Caco-2 (cell line): ENCODE measurements around the gene SIX5. TPM values are rescaled to one million over a fixed set of nuclear protein-coding genes. Genes with fewer than 3 reads are reported as not detected.
"Not testable (repeated sequence)": the region's sequence is repeated elsewhere in the genome, so short reads cannot be mapped to it uniquely, and the experiment has no call there.

Experiments
- BruUV-seq: library from RNA; stranded (reverse); fragments of 400-500 nt; replicated peaks from 2 replicates; lab custom pipeline; 2021; lab: Mats Ljungman, UMichigan
- CTCF ChIA-PET: fragments of 300-600 bp; sonication (Branson Sonifier 250); formaldehyde crosslinking; loops from one replicate; lab custom pipeline; 2022; ENCODE audit warnings: antibody characterized with exemption; lab: Charles Lee
- POLR2A ChIA-PET: fragments of 300-600 bp; sonication (Branson Sonifier 250); formaldehyde crosslinking; loops from one replicate; lab custom pipeline; 2022; ENCODE audit warnings: antibody characterized with exemption; lab: Charles Lee
- DNase-seq, 2 experiments: peaks; one replicate each; pipeline versions ENCODE4 v3.0.0 to v3.0.0-alpha.2; 2020 to 2022
- H3K27me3 ChIP-seq: replicated peaks from 2 replicates; pipeline ENCODE4 v1.6.0; 2011; ENCODE audit warnings: low read length; ENCODE audit not compliant: control insufficient read depth, insufficient read depth
- H3K36me3 ChIP-seq: 2 replicates; pipeline ENCODE4 v1.5.1; 2011; ENCODE audit warnings: low read length; ENCODE audit not compliant: control insufficient read depth, insufficient read depth
- H3K4me1 ChIP-seq: fragments of 250-450 bp; sonication (Bioruptor Pico); 2 replicates; pipeline ENCODE4 v1.5.1; 2020; ENCODE audit warnings: mild to moderate bottlenecking
- H3K4me3 ChIP-seq: 2 replicates; pipeline ENCODE4 v1.5.1; 2011; ENCODE audit warnings: low read depth, mild to moderate bottlenecking, control low read depth, low read length
- H3K9me3 ChIP-seq: fragments of 250-450 bp; sonication (Bioruptor Pico); 2 replicates; pipeline ENCODE4 v1.5.1; 2020; ENCODE audit warnings: mild to moderate bottlenecking, moderate library complexity
- H3K27ac Mint-ChIP-seq: one replicate; pipeline ENCODE4 v1.8.0; 2022; ENCODE audit warnings: mixed read lengths; ENCODE audit not compliant: unreplicated experiment
- H3K27me3 Mint-ChIP-seq: one replicate; pipeline ENCODE4 v1.8.0; 2022; ENCODE audit warnings: mixed read lengths; ENCODE audit not compliant: insufficient read depth, unreplicated experiment
- H3K36me3 Mint-ChIP-seq: one replicate; pipeline ENCODE4 v1.8.0; 2022; ENCODE audit warnings: mild to moderate bottlenecking, mixed read lengths; ENCODE audit not compliant: insufficient read depth, unreplicated experiment
- H3K4me1 Mint-ChIP-seq: one replicate; pipeline ENCODE4 v1.8.0; 2022; ENCODE audit warnings: low read depth, mixed read lengths; ENCODE audit not compliant: unreplicated experiment
- H3K4me3 Mint-ChIP-seq: one replicate; pipeline ENCODE4 v1.8.0; 2022; ENCODE audit warnings: mild to moderate bottlenecking, moderate library complexity, mixed read lengths; ENCODE audit not compliant: unreplicated experiment
- H3K9me3 Mint-ChIP-seq: one replicate; pipeline ENCODE4 v1.8.0; 2022; ENCODE audit warnings: mixed read lengths; ENCODE audit not compliant: unreplicated experiment
- intact Hi-C: fragments of 100-400 bp; cut with micrococcal nuclease; formaldehyde crosslinking; loops from one replicate; pipeline ENCODE4 v1.10.0; 2022; ENCODE audit not compliant: unreplicated experiment
- total RNA-seq: library from RNA; stranded (reverse); gene quantifications from 2 replicates; pipeline ENCODE4 v1.2.3, GENCODE V29; 2022
- TF ChIP-seq, protein P1 (sequence below), 2 experiments: fragments of 200-600 bp in 1 of 2; IDR thresholded peaks; 1 replicate in 1 of 2; 2 replicates in 1 of 2; pipeline versions ENCODE4 v1.5.1 to v1.8.0; 2011 to 2022; ENCODE audit warnings: antibody characterized with exemption in 1 of 2, control low read depth in 1 of 2, inconsistent platforms in 1 of 2, low read depth in 1 of 2, low read length in 1 of 2, mild to moderate bottlenecking in 1 of 2, moderate library complexity in 1 of 2; ENCODE audit not compliant: insufficient read depth in 1 of 2, severe bottlenecking in 1 of 2, unreplicated experiment in 1 of 2

Gene SIX5
- total RNA-seq, 1 experiment from 2014 or later: 28.6 TPM

DNA sequence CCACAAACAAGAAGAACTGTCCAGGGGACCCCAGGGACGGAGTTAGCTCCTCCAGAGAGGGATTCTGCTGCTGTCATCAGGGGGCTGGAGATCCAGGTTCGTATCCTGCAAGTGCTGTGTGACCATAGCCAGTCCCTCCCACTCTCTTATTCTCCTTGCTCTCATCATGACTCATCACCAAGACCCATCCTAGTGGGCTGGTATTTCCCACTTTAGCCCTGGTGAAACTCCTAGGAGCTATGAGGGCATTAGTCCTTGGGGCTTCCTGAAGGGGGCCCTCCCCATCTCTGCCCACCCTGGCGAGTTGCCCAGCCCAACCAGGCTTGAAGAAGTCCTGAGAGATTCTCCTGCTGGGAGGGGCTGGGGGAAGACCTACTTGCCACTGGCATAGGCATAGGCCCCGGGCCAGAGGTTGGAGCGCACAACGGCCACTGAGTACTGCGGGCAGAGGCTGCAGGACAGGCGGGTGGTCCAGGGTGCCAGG is 31.1 kb upstream of the SIX5 start:
- no peak for DNase-seq
- H3K27me3 Mint-ChIP-seq: no peaks in the 10 kb centered on the region
- POLR2A ChIA-PET: no interaction called here
- Histone ChIP-seq H3K36me3 (no peaks in the 10 kb centered on the region), H3K4me3 (no peak overlapping the region), H3K9me3 (no peaks in the 10 kb centered on the region), H3K4me1 (no peaks in the 10 kb centered on the region), H3K27me3 (no peaks in the 10 kb centered on the region)
- H3K27ac Mint-ChIP-seq: no peak overlapping the region
- no peak overlapping the region for H3K4me3 Mint-ChIP-seq
- peaks cover 6% of the 10 kb centered on the region for H3K4me1 Mint-ChIP-seq
- no TSS peak for BruUV-seq
- no peaks in the 10 kb centered on the region for H3K9me3 Mint-ChIP-seq
- H3K36me3 Mint-ChIP-seq: no peaks in the 10 kb centered on the region
- TF ChIP-seq, protein P1, sequence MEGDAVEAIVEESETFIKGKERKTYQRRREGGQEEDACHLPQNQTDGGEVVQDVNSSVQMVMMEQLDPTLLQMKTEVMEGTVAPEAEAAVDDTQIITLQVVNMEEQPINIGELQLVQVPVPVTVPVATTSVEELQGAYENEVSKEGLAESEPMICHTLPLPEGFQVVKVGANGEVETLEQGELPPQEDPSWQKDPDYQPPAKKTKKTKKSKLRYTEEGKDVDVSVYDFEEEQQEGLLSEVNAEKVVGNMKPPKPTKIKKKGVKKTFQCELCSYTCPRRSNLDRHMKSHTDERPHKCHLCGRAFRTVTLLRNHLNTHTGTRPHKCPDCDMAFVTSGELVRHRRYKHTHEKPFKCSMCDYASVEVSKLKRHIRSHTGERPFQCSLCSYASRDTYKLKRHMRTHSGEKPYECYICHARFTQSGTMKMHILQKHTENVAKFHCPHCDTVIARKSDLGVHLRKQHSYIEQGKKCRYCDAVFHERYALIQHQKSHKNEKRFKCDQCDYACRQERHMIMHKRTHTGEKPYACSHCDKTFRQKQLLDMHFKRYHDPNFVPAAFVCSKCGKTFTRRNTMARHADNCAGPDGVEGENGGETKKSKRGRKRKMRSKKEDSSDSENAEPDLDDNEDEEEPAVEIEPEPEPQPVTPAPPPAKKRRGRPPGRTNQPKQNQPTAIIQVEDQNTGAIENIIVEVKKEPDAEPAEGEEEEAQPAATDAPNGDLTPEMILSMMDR (IDR thresholded peaks at IDR 0.05; ENCODE audit: insufficient read depth in 1 of 2, low read depth in 1 of 2, low read length in 1 of 2, severe bottlenecking in 1 of 2, unreplicated experiment in 1 of 2): no peak
- CTCF ChIA-PET: interaction anchor here (1.5 to 3.8 kb wide), 4 partner anchors 13 to 30 kb away, joined by 7 to 82 read pairs (median 12); partner anchors contain the start of gene SIX5
- intact Hi-C loops: no loop called here

DNA sequence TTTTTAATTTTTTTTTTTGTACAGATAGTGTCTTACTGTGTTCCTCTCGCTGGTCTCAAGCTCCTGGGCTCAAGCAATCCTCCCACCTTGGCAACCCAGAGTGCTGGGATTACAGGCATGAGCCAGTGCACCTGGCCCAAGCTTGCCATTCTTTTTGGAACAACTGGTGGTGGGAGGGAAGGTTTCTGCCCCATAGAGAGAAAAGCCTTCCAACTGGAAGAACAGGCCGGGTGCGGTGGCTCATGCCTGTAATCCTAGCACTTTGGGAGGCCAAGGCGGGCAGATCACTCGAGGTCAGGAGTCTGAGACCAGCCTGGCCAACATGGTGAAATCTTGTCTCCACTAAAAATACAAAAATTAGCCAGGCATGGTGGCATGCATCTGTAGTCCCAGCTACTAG is 30.5 kb upstream of the SIX5 start:
- H3K27ac Mint-ChIP-seq, BruUV-seq: not testable (repeated sequence)

DNA sequence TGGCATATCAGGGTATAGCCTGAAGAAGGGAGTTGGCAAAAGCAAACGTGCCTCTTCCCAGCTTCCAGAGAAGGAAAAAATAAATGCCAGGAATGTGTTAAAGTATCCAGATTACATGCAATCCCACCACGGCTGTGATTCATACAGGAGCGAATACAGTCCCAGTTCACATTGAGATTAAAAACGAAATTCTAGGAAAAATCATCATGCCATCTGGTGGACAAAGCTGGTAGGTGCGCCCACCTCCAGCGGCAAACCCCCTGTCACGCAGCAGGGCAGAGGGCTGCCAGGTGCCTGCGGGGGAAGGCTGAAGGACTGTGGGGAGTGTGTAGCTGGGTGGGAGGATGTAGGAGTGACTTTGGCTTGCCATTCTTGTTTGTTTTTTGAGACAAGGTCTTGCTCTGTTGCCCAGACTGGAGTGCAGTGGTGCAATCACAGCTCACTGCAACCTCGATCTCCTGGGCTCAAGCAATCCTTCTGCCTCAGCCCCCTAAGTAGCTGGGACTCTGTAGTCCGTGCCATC is 30.0 kb upstream of the SIX5 start:
- TF ChIP-seq, protein P1 (IDR thresholded peaks at IDR 0.05; ENCODE audit: insufficient read depth in 1 of 2, low read depth in 1 of 2, low read length in 1 of 2, severe bottlenecking in 1 of 2, unreplicated experiment in 1 of 2): peak; percentile 76 to 85
- H3K27ac Mint-ChIP-seq: no peak overlapping the region
- no peak overlapping the region for H3K4me3 ChIP-seq
- no TSS peak for BruUV-seq
- no peaks in the 10 kb centered on the region for H3K36me3 Mint-ChIP-seq
- no peaks in the 10 kb centered on the region for H3K4me1 ChIP-seq
- H3K36me3 ChIP-seq: no peaks in the 10 kb centered on the region
- H3K27me3 ChIP-seq: no peaks in the 10 kb centered on the region
- no peaks in the 10 kb centered on the region for H3K9me3 Mint-ChIP-seq
- no peaks in the 10 kb centered on the region for H3K9me3 ChIP-seq
- DNase-seq: peak in 1 of 2 experiments; percentile 79
- H3K4me3 Mint-ChIP-seq: peak overlapping the region; percentile 4
- H3K27me3 Mint-ChIP-seq: no peaks in the 10 kb centered on the region
- CTCF ChIA-PET: interaction anchor here (0.6 to 3.8 kb wide), 13 partner anchors 12 to 68 kb away, joined by 3 to 82 read pairs (median 7); partner anchors contain the start of genes DMPK, FBXO46, FOXA3 and SIX5
- H3K4me1 Mint-ChIP-seq: peaks cover 6% of the 10 kb centered on the region
- POLR2A ChIA-PET: interaction anchor here (1.3 kb wide), 1 partner anchor 30 kb away, joined by 8 read pairs; the partner anchor contains the start of gene SIX5
- intact Hi-C loops: loop anchor here (1.0 kb wide), 1 partner anchor 29 kb away; no protein-coding TSS in a partner anchor

More for the DNA sequence above, 30.5 kb upstream of the SIX5 start:
- H3K4me3 ChIP-seq, H3K4me1 ChIP-seq, H3K9me3 Mint-ChIP-seq, H3K4me1 Mint-ChIP-seq, H3K36me3 Mint-ChIP-seq, H3K27me3 ChIP-seq, H3K27me3 Mint-ChIP-seq, DNase-seq, H3K4me3 Mint-ChIP-seq, H3K36me3 ChIP-seq, H3K9me3 ChIP-seq: not testable (repeated sequence)
- ChIA-PET POLR2A (interaction anchor here (1.3 kb wide), 1 partner anchor 30 kb away, joined by 8 read pairs; the partner anchor contains the start of gene SIX5), CTCF (interaction anchor here (0.6 to 3.8 kb wide), 13 partner anchors 11 to 69 kb away, joined by 3 to 82 read pairs (median 7); partner anchors contain the start of genes DMPK, FBXO46, FOXA3 and SIX5)
- intact Hi-C loops: loop anchor here (1.0 kb wide), 1 partner anchor 29 kb away; no protein-coding TSS in a partner anchor
